H9 (cell line): ENCODE results near the gene FA2H. TPM values are rescaled to one million over a fixed set of nuclear protein-coding genes. Genes with fewer than 3 reads are reported as not detected.

Experiments used
- DNase-seq: peaks from one replicate; pipeline ENCODE4 v3.0.0-alpha.2; 2017
- H2AFZ ChIP-seq: one replicate; pipeline ENCODE4 v1.6.1; 2013; ENCODE audit warnings: mild to moderate bottlenecking, low read length, control low read depth, moderate library complexity
- H2AK5ac ChIP-seq: 2 replicates; pipeline ENCODE4 v1.6.1; 2013; ENCODE audit warnings: low read length, control low read depth, mixed read lengths; ENCODE audit not compliant: insufficient read length
- H2BK120ac ChIP-seq: one replicate; pipeline ENCODE4 v1.6.1; 2013; ENCODE audit warnings: low read depth, mild to moderate bottlenecking, low read length, control low read depth, inconsistent platforms; ENCODE audit not compliant: poor library complexity, severe bottlenecking
- H2BK12ac ChIP-seq: 2 replicates; pipeline ENCODE4 v1.6.1; 2013; ENCODE audit warnings: low read length, control low read depth, mixed read lengths, low read depth; ENCODE audit not compliant: insufficient read length
- H2BK15ac ChIP-seq: 2 replicates; pipeline ENCODE4 v1.6.1; 2013; ENCODE audit warnings: low read depth, low read length, control low read depth
- H2BK20ac ChIP-seq: one replicate; pipeline ENCODE4 v1.6.1; 2013; ENCODE audit warnings: low read depth, mild to moderate bottlenecking, low read length, control low read depth, inconsistent platforms; ENCODE audit not compliant: poor library complexity, severe bottlenecking
- H2BK5ac ChIP-seq: 2 replicates; pipeline ENCODE4 v1.6.1; 2013; ENCODE audit warnings: low read length, control low read depth, mixed read lengths; ENCODE audit not compliant: insufficient read length
- H3K14ac ChIP-seq: 2 replicates; pipeline ENCODE4 v1.6.1; 2013; ENCODE audit warnings: low read length, control low read depth; ENCODE audit not compliant: insufficient read depth
- H3K18ac ChIP-seq: 2 replicates; pipeline ENCODE4 v1.6.1; 2013; ENCODE audit warnings: low read depth, mild to moderate bottlenecking, mixed read lengths, low read length, control low read depth; ENCODE audit not compliant: insufficient read length
- H3K23ac ChIP-seq: 2 replicates; pipeline ENCODE4 v1.6.1; 2013; ENCODE audit warnings: low read length, control low read depth, mixed read lengths, low read depth; ENCODE audit not compliant: insufficient read length
- H3K23me2 ChIP-seq: 2 replicates; pipeline ENCODE4 v1.6.1; 2013; ENCODE audit warnings: low read depth, mild to moderate bottlenecking, mixed read lengths, low read length, control low read depth; ENCODE audit not compliant: insufficient read length, poor library complexity, severe bottlenecking
- H3K27ac ChIP-seq: 2 replicates; pipeline ENCODE4 v1.5.1; 2013; ENCODE audit warnings: low read length, control low read depth, mixed read lengths, low read depth; ENCODE audit not compliant: insufficient read length
- H3K27me3 ChIP-seq: 2 replicates; pipeline ENCODE4 v1.6.1; 2013; ENCODE audit warnings: low read length, control low read depth, inconsistent platforms; ENCODE audit not compliant: insufficient read depth
- H3K4ac ChIP-seq: 2 replicates; pipeline ENCODE4 v1.6.1; 2013; ENCODE audit warnings: low read depth, mild to moderate bottlenecking, control low read depth, inconsistent platforms, low read length, moderate library complexity
- H3K4me1 ChIP-seq: 2 replicates; pipeline ENCODE4 v1.6.1; 2013; ENCODE audit warnings: low read length, control low read depth, inconsistent platforms; ENCODE audit not compliant: insufficient read depth
- H3K4me2 ChIP-seq: 2 replicates; pipeline ENCODE4 v1.6.1; 2013; ENCODE audit warnings: low read length, control low read depth, mixed read lengths; ENCODE audit not compliant: insufficient read length, insufficient read depth
- H3K56ac ChIP-seq: 2 replicates; pipeline ENCODE4 v1.6.1; 2013; ENCODE audit warnings: low read depth, mild to moderate bottlenecking, mixed read lengths, low read length, control low read depth; ENCODE audit not compliant: insufficient read length
- H3K79me1 ChIP-seq: 2 replicates; pipeline ENCODE4 v1.6.1; 2013; ENCODE audit warnings: low read depth, mild to moderate bottlenecking, moderate library complexity, low read length, control low read depth, inconsistent platforms; ENCODE audit not compliant: insufficient read depth, poor library complexity, severe bottlenecking
- H3K79me2 ChIP-seq: 2 replicates; pipeline ENCODE4 v1.6.1; 2013; ENCODE audit warnings: low read length, control low read depth, inconsistent platforms; ENCODE audit not compliant: insufficient read depth
- H3K9ac ChIP-seq: 2 replicates; pipeline ENCODE4 v1.6.1; 2013; ENCODE audit warnings: low read length, control low read depth, mixed read lengths; ENCODE audit not compliant: insufficient read length; ENCODE audit errors: extremely low read depth
- H3K9me3 ChIP-seq: one replicate; pipeline ENCODE4 v1.6.1; 2013; ENCODE audit warnings: low read depth, low read length, inconsistent platforms; ENCODE audit not compliant: control insufficient read depth
- H3T11ph ChIP-seq: one replicate; pipeline ENCODE4 v1.6.1; 2013; ENCODE audit warnings: mild to moderate bottlenecking, low read length, control low read depth, inconsistent platforms
- H4K20me1 ChIP-seq: one replicate; pipeline ENCODE4 v1.6.1; 2013; ENCODE audit not compliant: control insufficient read depth, insufficient read length, insufficient read depth
- H4K5ac ChIP-seq: 2 replicates; pipeline ENCODE4 v1.6.1; 2013; ENCODE audit warnings: low read depth, mild to moderate bottlenecking, mixed read lengths, low read length, control low read depth; ENCODE audit not compliant: insufficient read length
- H4K8ac ChIP-seq: replicated peaks from 2 replicates; pipeline ENCODE4 v1.6.1; 2013; ENCODE audit warnings: low read length, control low read depth, mixed read lengths, low read depth; ENCODE audit not compliant: insufficient read length
- H4K91ac ChIP-seq: 2 replicates; pipeline ENCODE4 v1.6.1; 2013; ENCODE audit warnings: low read depth, mild to moderate bottlenecking, moderate library complexity, mixed read lengths, low read length, control low read depth; ENCODE audit not compliant: insufficient read length
- H3K27ac Mint-ChIP-seq, 3 experiments: 2 replicates in 2 of 3; 3 replicates in 1 of 3; pipeline ENCODE4 v1.8.0; 2020 to 2021; ENCODE audit warnings: mixed read lengths in 3 of 3, mild to moderate bottlenecking in 1 of 3, moderate library complexity in 1 of 3
- H3K27me3 Mint-ChIP-seq: 2 replicates; pipeline ENCODE4 v1.8.0; 2021; ENCODE audit warnings: low read depth, mild to moderate bottlenecking, moderate library complexity, mixed read lengths
- H3K36me3 Mint-ChIP-seq, 3 experiments: 2 replicates in 2 of 3; 3 replicates in 1 of 3; pipeline ENCODE4 v1.8.0; 2020 to 2021; ENCODE audit warnings: low read depth in 3 of 3, mixed read lengths in 3 of 3; ENCODE audit not compliant: insufficient read depth in 1 of 3
- H3K4me1 Mint-ChIP-seq, 2 experiments: 2 replicates each; pipeline ENCODE4 v1.8.0; 2020; ENCODE audit warnings: mixed read lengths in 2 of 2
- H3K4me3 Mint-ChIP-seq, 2 experiments: 2 replicates in 1 of 2; 3 replicates in 1 of 2; pipeline ENCODE4 v1.8.0; 2020 to 2021; ENCODE audit warnings: mild to moderate bottlenecking in 2 of 2, mixed read lengths in 2 of 2, moderate library complexity in 1 of 2
- H3K9me3 Mint-ChIP-seq, 2 experiments: 2 replicates in 1 of 2; 3 replicates in 1 of 2; pipeline ENCODE4 v1.8.0; 2020; ENCODE audit warnings: mild to moderate bottlenecking in 2 of 2, mixed read lengths in 2 of 2, moderate library complexity in 1 of 2
- CTCF ChIP-seq: fragments of 200-600 bp; sonication (generic); conservative IDR thresholded peaks from 3 replicates; pipeline ENCODE4 v1.8.0; 2021; ENCODE audit warnings: antibody characterized with exemption, mild to moderate bottlenecking
- WGBS: extraction: QIAGEN DNeasy Blood & Tissue Kit; methylation state at CpG from one replicate; pipeline ENCODE4 v1.1.7; 2013; ENCODE audit warnings: missing lambda C conversion rate, low lambda C conversion rate, mixed read lengths; ENCODE audit not compliant: insufficient read length; ENCODE audit errors: extremely low coverage; 5-methylcytosine and 5-hydroxymethylcytosine counted together
- total RNA-seq: library from RNA; stranded (reverse); gene quantifications from 2 replicates; pipeline ENCODE4 v1.2.1, GENCODE V29; 2021

FA2H gene
- total RNA-seq, 1 experiment from 2014 or later = 25.1 TPM

GRCh38 chr16:74751658-74752057, 23.0 kb downstream of the FA2H start:
- no peak overlapping the region for H2BK12ac ChIP-seq
- H3T11ph ChIP-seq = no peak overlapping the region
- H3K18ac ChIP-seq = no peak overlapping the region
- H2AFZ ChIP-seq = no peak overlapping the region
- Mint-ChIP-seq H3K4me3 (no peak overlapping the region), H3K9me3 (peaks cover 0 to 1% of the 10 kb centered on the region in 2 experiments; a peak in 1 of 5 replicates), H3K27ac (no peak overlapping the region), H3K36me3 (peaks cover 0 to 14% (median 0%) of the 10 kb centered on the region in 3 experiments; a peak in 3 of 7 replicates), H3K4me1 (peaks cover 21 to 37% of the 10 kb centered on the region in 2 experiments), H3K27me3 (no peaks in the 10 kb centered on the region; the same call in 1 of the 2 replicates)
- no peaks in the 10 kb centered on the region for H3K79me1 ChIP-seq
- no peak overlapping the region for H3K4me2 ChIP-seq
- no CpG with 5 or more reads among the region's 5 CpGs for WGBS
- no peak for DNase-seq
- H4K8ac ChIP-seq = no peak overlapping the region
- TF ChIP-seq CTCF = no peak
- no peak overlapping the region for H2BK5ac ChIP-seq
- H2AK5ac ChIP-seq = no peak overlapping the region
- H3K14ac ChIP-seq = no peak overlapping the region
- no peaks in the 10 kb centered on the region for H3K9me3 ChIP-seq
- H3K9ac ChIP-seq = no peak overlapping the region
- H2BK20ac ChIP-seq = no peak overlapping the region
- H3K27me3 ChIP-seq = no peaks in the 10 kb centered on the region
- H3K56ac ChIP-seq = no peak overlapping the region
- H3K27ac ChIP-seq = no peak overlapping the region
- H3K4ac ChIP-seq = no peak overlapping the region
- H4K91ac ChIP-seq = no peak overlapping the region
- no peak overlapping the region for H2BK120ac ChIP-seq
- H3K4me1 ChIP-seq = peaks cover 2% of the 10 kb centered on the region; the same call in 1 of the 2 replicates
- peaks cover 4% of the 10 kb centered on the region for H3K23me2 ChIP-seq
- no peaks in the 10 kb centered on the region for H4K20me1 ChIP-seq
- H3K23ac ChIP-seq = no peak overlapping the region
- H4K5ac ChIP-seq = no peak overlapping the region
- no peak overlapping the region for H2BK15ac ChIP-seq
- H3K79me2 ChIP-seq = no peaks in the 10 kb centered on the region; the same call in 1 of the 2 replicates
